Occipital lobe (tissue), 2 donors: Measurements from ENCODE around the gene TGM3. TPM values are rescaled to one million over a fixed set of nuclear protein-coding genes. Genes with fewer than 3 reads are reported as not detected.

Source experiments
- DNase-seq: peaks from one replicate; lab custom pipeline; 2025; lab: John Stamatoyannopoulos, UW
- total RNA-seq: library from RNA; depleted of rRNA; stranded (reverse); fragments of >200 nt; gene quantifications from one replicate; pipeline ENCODE4 v1.2.3, GENCODE V29; 2014

Gene TGM3
- total RNA-seq, 1 donor from 2014 or later: 0.16 TPM

DNA sequence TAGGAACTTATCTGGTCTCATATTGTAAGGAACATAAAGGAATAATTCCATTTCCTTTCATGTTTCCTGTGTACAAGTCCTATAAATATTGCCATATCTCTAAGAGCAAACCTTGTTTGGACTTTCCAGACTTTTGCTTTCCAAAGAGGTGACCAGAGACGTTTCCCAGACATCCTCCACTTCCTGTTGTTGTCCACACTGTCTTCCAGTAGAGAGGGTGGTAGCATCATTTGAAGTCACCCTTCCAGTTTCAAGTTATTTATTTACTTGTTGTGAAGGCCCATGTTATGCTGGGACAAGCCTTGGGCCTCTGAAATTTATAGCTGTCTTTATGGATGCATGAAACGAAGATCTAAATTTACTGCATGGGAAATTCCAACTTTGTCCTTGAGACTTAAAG is 10.6 kb upstream of the TGM3 start:
- no peak for DNase-seq

- DNase-seq: no peak
These were observed 10.2 kb upstream of the TGM3 start for GRCh38 chr20:2285613-2286012.

GRCh38 chr20:2287504-2287903 is 8.3 kb upstream of the TGM3 start:
- no peak for DNase-seq

GRCh38 chr20:2289475-2289874 is 6.3 kb upstream of the TGM3 start:
- no peak for DNase-seq

DNA sequence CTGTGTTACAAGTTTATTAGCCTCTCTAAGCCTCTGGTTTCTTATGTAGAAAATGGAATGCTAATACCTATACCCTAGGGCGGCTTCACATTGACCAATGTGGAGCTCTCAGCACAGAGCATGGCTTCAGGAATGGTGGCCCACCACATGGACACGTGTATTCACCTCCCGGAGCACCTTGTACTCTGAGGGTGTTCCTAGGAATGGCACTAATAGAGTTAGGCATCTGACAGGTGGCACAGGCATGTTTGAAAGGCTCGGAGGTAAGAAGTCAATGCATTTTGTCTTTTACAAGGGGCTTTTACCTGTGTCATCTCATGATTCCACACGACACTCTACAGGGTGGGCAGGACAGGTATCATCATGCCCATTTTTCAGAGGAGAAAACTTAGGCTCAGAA is 5.3 kb upstream of the TGM3 start:
- no peak for DNase-seq

GRCh38 chr20:2292416-2293110 is 3.2 kb upstream of the TGM3 start:
- no peak for DNase-seq

DNA sequence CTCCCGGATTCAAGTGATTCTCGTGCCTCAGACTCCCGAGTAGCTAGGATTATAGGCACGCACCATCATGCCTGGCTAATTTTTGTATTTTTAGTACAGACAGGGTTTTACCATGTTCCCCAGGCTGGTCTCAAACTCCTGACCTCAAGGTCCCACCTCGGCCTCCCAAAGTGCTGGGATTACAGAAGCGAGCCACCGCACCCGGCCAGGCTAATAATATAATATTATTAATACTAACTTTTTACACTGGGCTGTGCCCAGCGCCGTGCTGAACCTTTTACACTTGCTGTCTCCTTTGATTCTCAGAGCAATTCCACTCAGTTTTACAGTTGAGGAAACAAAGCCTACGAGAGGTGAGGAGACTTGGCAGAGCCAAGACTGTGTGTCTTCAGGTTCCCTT is 2.3 kb upstream of the TGM3 start:
- DNase-seq: no peak

DNA sequence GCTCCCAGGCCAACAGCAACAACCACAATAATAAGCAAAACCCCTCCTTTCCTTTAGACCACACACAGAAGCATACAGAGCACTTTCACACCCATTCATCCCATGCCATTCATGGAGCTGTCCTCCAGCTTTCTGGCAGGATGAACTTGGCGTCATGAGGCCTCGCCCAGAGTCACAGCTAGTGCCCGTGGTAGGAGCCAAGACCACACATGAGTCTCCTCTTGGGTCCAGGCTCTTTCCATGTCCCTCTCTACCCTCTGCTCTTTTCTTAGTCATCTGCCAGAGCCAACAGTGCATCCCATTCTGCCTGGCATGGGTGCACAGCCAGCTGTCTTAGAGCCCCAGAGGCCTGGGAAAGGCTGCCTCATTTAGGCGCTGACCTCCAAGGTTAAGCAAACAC is 1.8 kb upstream of the TGM3 start:
- no peak for DNase-seq

DNA sequence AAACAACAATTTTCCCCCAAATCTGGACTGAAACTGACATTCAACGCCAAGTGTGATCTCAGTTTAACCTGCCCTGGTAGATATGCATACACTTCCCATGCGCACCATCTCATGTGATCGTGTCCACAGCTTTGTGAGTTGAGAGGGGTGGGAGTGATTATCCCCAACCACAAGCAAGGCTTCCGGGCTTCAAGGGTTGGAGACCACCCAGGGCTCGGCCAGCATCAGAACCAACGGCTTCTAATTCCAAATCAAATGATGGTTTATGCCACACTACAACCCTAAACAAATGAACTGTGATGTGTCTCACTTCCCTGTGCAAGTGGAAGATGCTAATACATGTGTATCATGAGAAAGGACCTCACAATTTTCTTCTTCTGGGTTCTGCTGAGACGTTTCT is 515 bp upstream of the TGM3 start:
- no peak for DNase-seq

DNA sequence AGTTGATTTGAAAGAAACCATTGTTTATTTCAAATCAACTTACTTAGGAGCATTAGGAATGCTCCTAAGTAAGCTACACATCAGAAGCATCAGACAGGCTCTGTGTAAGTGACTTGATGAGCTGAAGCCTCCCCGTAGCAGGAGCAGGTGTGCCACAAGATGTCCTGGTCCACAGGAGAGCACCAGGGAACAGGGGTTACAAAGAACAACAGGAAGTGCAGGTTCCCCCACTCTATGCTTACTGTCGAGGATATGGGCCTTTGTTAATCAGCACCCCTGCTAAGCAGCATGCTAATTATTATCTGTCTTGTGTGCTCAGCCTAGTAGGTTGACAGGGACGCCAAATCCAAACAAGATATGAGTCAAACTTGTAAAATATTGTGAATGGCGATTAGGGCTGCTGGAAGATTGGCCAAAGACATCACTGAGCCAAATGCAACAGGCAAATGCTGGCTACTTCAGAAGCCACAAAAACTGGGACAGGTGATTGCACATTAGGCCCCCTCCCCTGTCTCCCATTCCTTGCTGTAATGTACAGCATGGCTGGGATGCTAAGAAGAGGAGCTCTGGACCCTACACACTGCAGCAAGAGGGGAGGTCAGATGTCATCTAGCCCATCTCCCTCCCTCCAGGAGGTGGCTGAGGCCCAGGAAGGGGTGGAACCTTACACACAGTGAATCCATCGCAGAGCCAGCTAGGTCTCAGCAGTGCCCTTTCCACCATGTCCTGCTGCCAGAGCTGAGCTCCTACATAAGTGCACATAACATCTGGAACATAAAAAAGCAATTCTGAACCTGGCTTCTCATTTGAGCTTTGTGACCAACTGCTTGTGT is 939 bp downstream of the TGM3 start:
- no peak for DNase-seq

- DNase-seq: no peak
These were observed 1.5 kb downstream of the TGM3 start for GRCh38 chr20:2297357-2297728.

GRCh38 chr20:2298116-2298515 is 2.3 kb downstream of the TGM3 start:
- DNase-seq: no peak

- no peak for DNase-seq
These were observed 2.9 kb downstream of the TGM3 start for GRCh38 chr20:2298701-2299100.

GRCh38 chr20:2299301-2299700 is 3.5 kb downstream of the TGM3 start:
- no peak for DNase-seq

- DNase-seq: no peak
These were observed 4.2 kb downstream of the TGM3 start for GRCh38 chr20:2300002-2300401.

DNA sequence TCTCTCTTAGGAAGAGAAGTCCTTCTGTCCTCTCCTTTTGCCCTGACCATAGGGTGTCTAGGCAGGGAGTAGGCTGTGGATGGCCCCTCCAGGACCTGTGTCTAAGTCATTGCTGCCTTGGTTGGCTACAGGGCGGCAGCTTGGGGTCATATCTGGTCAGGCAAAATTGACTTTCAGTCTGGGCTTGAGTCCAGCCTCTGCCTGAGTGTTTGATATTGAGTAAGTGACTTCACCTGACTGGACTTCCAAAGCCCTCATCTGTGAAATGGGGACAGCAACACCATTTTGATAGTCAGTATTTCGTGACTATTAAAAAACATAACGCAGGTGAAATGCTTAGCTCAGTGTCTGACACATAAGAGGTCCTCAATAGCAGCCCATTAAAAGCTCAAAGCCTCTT is 4.6 kb downstream of the TGM3 start:
- DNase-seq: no peak

GRCh38 chr20:2301164-2301622 is 5.4 kb downstream of the TGM3 start:
- DNase-seq: no peak

GRCh38 chr20:2302384-2303060 is 6.7 kb downstream of the TGM3 start:
- DNase-seq: no peak

GRCh38 chr20:2303673-2304072 is 7.9 kb downstream of the TGM3 start:
- no peak for DNase-seq

DNA sequence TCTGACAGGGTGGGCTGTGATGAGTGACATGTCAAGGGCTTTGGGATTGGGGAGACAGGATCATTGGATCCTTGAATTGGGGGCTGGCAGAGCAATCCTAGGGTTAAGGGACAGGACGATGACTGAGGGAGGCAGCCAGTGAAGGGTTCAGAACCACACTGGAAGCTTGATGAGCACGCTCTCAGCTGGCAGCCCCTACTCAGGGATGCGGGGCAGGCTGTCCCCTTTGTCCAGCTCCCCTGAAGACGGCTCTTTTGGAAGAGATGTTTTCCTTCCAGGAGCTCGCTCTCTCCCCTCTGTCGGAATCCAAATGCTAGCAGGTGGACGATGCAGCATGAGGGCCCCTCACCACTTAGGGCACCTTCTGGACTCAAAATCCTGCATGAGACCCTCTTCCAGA is 8.4 kb downstream of the TGM3 start:
- DNase-seq: no peak

DNA sequence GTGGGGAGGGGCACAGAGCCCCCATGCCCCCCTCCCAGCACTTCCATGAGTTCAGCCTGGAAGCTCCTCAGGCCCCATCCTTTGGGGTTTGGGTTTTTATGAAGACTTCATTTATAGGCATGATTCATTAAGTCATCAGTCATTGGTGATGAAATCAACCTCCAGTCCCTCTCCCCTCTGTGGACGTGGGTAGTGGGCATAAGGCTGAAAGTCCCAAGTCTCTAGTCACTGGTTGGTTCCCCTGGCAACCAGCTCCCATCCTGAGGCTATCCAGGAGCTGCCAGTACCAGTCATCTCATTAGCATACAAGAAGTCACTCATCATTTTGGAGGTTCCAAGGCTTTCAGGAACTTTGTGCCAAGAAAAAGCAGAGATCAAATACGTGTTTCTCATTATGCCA is 9.2 kb downstream of the TGM3 start:
- DNase-seq: no peak

DNA sequence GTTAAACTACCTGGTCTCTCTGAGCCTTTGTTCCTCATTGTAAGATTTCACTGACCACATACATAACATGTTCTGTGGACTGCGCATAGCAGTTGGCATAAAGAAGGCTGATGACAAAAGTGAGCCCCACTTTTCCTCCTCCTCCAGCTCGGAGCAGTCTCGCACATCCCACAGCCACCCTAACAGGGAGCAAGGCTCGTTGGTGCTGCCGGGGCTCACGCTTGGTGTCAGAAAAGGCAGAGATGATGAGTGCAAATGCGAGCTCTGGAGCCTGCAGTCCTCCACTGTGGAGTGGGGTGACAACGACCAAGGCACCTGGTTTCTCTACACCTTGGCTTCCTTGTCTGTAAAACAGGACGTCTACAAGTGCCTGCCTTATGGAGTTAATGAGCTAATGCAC is 9.7 kb downstream of the TGM3 start:
- DNase-seq: no peak

DNA sequence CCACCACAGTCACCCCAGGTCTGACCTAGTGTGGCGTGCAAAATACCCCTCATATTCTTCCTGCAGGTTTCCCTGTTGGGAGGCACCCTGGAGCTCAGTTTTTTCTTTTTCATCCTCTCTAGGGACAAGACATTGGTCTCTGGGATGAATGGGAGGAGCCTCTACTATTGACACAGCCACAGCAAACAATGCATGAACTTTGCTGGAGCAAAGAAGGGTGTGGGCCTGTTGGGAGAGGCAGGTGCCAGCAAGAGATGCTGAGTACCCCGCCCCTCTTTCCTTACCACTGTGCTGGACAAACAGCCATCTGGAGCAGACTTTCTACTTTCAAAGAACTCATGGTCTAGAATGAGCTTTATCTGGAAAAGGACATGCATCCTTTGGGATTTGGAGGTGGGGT is 10.1 kb downstream of the TGM3 start:
- DNase-seq: no peak
